Esophagus squamous epithelium (tissue), 4 donors: Measurements from ENCODE around the gene TMEM218.

ENCODE experiments used
- CTCF ChIP-seq, 6 experiments: fragments of 450-650 bp in 4 of 6; fragments of 200-600 bp in 2 of 6; sonication (generic) in 2 of 6; IDR thresholded peaks; one replicate each; pipeline ENCODE4 v1.5.1; 2016 to 2019; ENCODE audit warnings: antibody characterized with exemption in 6 of 6, mild to moderate bottlenecking in 4 of 6, moderate library complexity in 4 of 6
- POLR2A ChIP-seq, 4 donors: fragments of 450-650 bp; IDR thresholded peaks; one replicate each; pipeline ENCODE4 v1.6.1; 2017; ENCODE audit warnings: antibody characterized with exemption in 4 of 4, mild to moderate bottlenecking in 4 of 4, moderate library complexity in 3 of 4

GRCh38 chr11:125102510-125102909 is 8.9 kb downstream of the TMEM218 start:
- TF ChIP-seq CTCF (IDR thresholded peaks at IDR 0.05) (no peak), POLR2A (IDR thresholded peaks at IDR 0.05) (no peak)
